Left ventricle myocardium inferior (tissue), 1 donor: ENCODE measurements around the gene ARL3. TPM values are rescaled to one million over a fixed set of nuclear protein-coding genes. Genes with fewer than 3 reads are reported as not detected.

ENCODE experiments used
- DNase-seq: peaks from one replicate; pipeline ENCODE4 v3.0.0-alpha.2; 2020
- H3K27ac ChIP-seq: fragments of 200-600 bp; replicated peaks from 2 replicates; pipeline ENCODE4 v1.8.0; 2021
- H3K27me3 ChIP-seq: fragments of 200-600 bp; 2 replicates; pipeline ENCODE4 v1.8.0; 2021; ENCODE audit warnings: low read depth
- H3K36me3 ChIP-seq: fragments of 200-600 bp; 2 replicates; pipeline ENCODE4 v1.8.0; 2021
- H3K4me1 ChIP-seq: fragments of 200-600 bp; 2 replicates; pipeline ENCODE4 v1.8.0; 2021
- H3K4me3 ChIP-seq: fragments of 200-600 bp; 2 replicates; pipeline ENCODE4 v1.8.0; 2021; ENCODE audit warnings: mild to moderate bottlenecking, moderate library complexity
- H3K9me3 ChIP-seq: fragments of 200-600 bp; replicated peaks from 2 replicates; pipeline ENCODE4 v1.8.0; 2021
- CTCF ChIP-seq: fragments of 200-600 bp; IDR thresholded peaks from 2 replicates; pipeline ENCODE4 v1.8.0; 2021; ENCODE audit warnings: antibody characterized with exemption, mild to moderate bottlenecking, borderline replicate concordance
- intact Hi-C: fragments of 100-400 bp; cut with micrococcal nuclease; formaldehyde crosslinking; loops from one replicate; pipeline ENCODE4 v1.11.0; 2022
- total RNA-seq: library from RNA; stranded (reverse); fragmentation: NEBNext Ultra II Directional; extraction: Animal tissue kit (Norgen Biotek cat#: 25700); gene quantifications from one replicate; pipeline ENCODE4 v1.2.1, GENCODE V29; 2021
- donor health status: DM: no; HTN: yes; CAD: no; lungs with severe emphysema.

Gene ARL3
- total RNA-seq, 1 donor from 2014 or later: 13.4 TPM

GRCh38 chr10:102752934-102753664 lies 38.9 kb upstream of the ARL3 start:
- Histone ChIP-seq H3K9me3 (no peaks in the 10 kb centered on the region), H3K27ac (peak overlapping the region; percentile 58), H3K4me1 (peaks cover 30% of the 10 kb centered on the region), H3K27me3 (no peaks in the 10 kb centered on the region), H3K36me3 (no peaks in the 10 kb centered on the region), H3K4me3 (no peak overlapping the region)
- TF ChIP-seq CTCF: peak; percentile 70
- intact Hi-C loops: loop anchor here (10.0 kb wide), 1 partner anchor 52 kb away; no protein-coding TSS in a partner anchor
- DNase-seq: no peak

GRCh38 chr10:102752266-102752930 lies 38.2 kb upstream of the ARL3 start:
- DNase-seq: no peak
- H3K4me3 ChIP-seq: no peak overlapping the region
- H3K27me3 ChIP-seq: no peaks in the 10 kb centered on the region
- no peaks in the 10 kb centered on the region for H3K9me3 ChIP-seq
- peaks cover 29% of the 10 kb centered on the region for H3K4me1 ChIP-seq
- intact Hi-C loops: loop anchor here (10.0 kb wide), 1 partner anchor 52 kb away; no protein-coding TSS in a partner anchor
- no peak for TF ChIP-seq CTCF
- H3K27ac ChIP-seq: peak overlapping the region; percentile 58
- no peaks in the 10 kb centered on the region for H3K36me3 ChIP-seq

- Histone ChIP-seq H3K4me3 (peak overlapping the region; percentile 90), H3K27ac (peak overlapping the region; percentile 87), H3K27me3 (no peaks in the 10 kb centered on the region), H3K36me3 (no peaks in the 10 kb centered on the region), H3K9me3 (no peaks in the 10 kb centered on the region), H3K4me1 (peaks cover 35% of the 10 kb centered on the region)
- intact Hi-C loops: no loop called here
- no peak for TF ChIP-seq CTCF
- DNase-seq: no peak
Measured at GRCh38 chr10:102745157-102745556, 31.0 kb upstream of the ARL3 start.

GRCh38 chr10:102744374-102745051 lies 30.3 kb upstream of the ARL3 start:
- Histone ChIP-seq H3K36me3 (no peaks in the 10 kb centered on the region), H3K4me3 (peak overlapping the region; percentile 90), H3K9me3 (no peaks in the 10 kb centered on the region), H3K27me3 (no peaks in the 10 kb centered on the region), H3K4me1 (peaks cover 36% of the 10 kb centered on the region), H3K27ac (peak overlapping the region; percentile 87)
- no peak for TF ChIP-seq CTCF
- intact Hi-C loops: no loop called here
- DNase-seq: no peak

GRCh38 chr10:102743588-102744373 lies 29.6 kb upstream of the ARL3 start, which contains the start of gene WBP1L:
Gene WBP1L, plus strand, starts transcription at chr10:102743948. Its CDS starts 106 bp downstream, at chr10:102744054.
- intact Hi-C loops: no loop called here
- no peak for TF ChIP-seq CTCF
- no peaks in the 10 kb centered on the region for H3K27me3 ChIP-seq
- peak within 1 kb of the TSS; percentile 90 for H3K4me3 ChIP-seq
- no peaks in the 10 kb centered on the region for H3K9me3 ChIP-seq
- no peaks in the 10 kb centered on the region for H3K36me3 ChIP-seq
- DNase-seq: peak; percentile 95
- H3K27ac ChIP-seq: peak within 1 kb of the TSS; percentile 87
- peaks cover 43% of the 10 kb centered on the region for H3K4me1 ChIP-seq
